NCI-H1930 (cell line): Measurements from ENCODE around the gene CASK.

Experiments used
- DNase-seq, 2 experiments: peaks; one replicate each; lab custom pipeline; 2025; lab: John Stamatoyannopoulos, UW

The CASK gene, protein sequence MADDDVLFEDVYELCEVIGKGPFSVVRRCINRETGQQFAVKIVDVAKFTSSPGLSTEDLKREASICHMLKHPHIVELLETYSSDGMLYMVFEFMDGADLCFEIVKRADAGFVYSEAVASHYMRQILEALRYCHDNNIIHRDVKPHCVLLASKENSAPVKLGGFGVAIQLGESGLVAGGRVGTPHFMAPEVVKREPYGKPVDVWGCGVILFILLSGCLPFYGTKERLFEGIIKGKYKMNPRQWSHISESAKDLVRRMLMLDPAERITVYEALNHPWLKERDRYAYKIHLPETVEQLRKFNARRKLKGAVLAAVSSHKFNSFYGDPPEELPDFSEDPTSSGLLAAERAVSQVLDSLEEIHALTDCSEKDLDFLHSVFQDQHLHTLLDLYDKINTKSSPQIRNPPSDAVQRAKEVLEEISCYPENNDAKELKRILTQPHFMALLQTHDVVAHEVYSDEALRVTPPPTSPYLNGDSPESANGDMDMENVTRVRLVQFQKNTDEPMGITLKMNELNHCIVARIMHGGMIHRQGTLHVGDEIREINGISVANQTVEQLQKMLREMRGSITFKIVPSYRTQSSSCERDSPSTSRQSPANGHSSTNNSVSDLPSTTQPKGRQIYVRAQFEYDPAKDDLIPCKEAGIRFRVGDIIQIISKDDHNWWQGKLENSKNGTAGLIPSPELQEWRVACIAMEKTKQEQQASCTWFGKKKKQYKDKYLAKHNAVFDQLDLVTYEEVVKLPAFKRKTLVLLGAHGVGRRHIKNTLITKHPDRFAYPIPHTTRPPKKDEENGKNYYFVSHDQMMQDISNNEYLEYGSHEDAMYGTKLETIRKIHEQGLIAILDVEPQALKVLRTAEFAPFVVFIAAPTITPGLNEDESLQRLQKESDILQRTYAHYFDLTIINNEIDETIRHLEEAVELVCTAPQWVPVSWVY

DNA sequence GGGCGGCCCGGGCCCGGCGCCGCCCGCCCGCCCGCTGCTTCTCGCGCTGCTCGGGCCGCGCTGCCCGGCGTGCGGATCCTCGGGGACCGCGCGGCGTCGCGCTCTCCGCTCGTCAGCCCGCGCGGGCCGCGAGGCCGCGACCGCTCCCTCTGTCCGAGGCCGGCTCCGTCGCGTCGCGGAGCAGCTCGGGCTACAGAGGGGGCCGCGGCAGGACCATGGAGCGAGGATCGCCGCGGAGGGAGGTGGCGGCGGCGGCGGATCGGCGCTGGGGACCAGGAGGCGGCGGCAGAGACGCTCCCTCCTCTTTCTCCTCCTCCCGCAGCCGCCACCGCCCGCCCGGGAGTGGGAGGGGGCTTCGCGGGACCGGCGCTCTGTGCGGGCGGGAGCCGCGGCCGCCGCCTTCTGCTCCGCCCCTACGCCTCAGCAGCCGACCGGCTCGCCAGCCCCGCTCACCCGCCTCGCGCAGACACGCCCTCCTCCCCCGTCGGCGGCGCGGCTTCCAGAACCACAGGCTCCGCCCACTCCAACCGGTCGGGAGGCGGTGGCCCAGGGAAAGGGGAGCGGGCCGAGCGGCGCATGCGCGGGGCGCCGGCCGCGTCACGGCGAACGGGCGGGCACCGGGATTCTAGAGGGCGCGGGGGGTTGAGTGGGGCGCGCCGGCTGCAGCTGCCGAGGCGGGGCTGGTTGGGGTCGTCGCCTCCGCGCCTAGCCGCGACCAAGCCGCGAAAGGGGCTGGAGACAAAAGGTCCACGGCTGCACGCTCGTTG is at the start of gene CASK:
TSS of gene CASK (minus strand) at position 344 of the 767 bp plus-strand sequence. CDS start 566 bp downstream, outside the sequence.
- DNase-seq = peak; percentile 81 to 85

DNA sequence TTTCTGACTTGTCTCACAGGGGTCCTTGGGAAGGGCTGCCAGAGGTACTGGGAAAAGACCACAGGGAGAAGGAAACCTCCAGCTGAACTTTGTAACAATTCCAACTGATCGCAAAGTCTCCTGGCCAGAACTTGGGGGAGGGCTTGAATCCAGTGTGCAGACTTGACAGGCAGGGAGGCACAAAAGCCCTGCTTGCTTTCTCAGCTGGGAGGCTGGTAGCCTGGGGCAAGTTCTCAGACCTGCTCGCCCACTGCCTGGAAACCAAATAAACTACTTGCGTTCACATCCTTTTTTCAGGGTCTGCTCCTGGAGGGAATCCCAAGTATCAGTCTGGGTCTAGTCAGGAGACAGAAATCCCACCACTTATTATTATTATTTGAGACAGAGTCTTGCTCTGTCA is 48.0 kb upstream of the CASK start:
- DNase-seq = no peak

DNA sequence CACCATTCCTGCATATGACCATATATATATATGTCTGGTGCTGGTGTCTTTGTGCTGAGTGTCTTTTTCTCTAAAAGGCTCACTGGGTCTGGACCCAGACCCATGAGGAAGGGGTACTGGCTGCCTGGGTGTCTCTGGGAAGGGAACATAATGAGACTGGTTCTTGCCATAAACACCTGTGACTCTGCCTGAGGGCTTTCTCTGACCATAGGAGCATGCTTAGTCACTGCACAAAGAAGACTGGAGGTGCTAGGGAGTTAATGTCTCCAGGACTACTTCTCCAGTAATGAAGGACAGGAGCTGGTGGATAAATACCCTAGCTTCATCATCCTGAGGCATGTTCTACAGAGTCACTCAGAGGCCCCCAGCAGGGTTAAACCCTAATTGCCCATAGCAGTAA is 47.1 kb upstream of the CASK start:
- no peak for DNase-seq

DNA sequence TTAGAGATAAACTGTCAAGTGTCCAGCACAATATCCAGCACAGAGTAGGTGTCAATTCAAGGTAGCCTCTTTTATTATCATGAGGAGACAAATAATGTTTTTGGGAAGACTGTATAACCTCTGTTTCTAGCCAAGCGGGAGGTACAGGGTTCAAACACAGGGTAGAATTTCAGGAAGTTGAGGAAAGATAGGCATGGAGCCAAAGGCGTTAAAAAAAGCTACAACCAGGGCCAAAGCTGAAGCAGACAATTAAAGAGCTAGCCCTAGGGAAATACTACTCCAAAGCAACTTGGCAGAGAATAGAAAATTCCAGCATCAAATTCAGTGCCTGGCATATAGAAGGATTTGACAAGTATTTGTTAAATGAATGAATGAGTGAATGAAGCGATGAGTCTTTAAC is 40.0 kb upstream of the CASK start:
- DNase-seq = no peak

DNA sequence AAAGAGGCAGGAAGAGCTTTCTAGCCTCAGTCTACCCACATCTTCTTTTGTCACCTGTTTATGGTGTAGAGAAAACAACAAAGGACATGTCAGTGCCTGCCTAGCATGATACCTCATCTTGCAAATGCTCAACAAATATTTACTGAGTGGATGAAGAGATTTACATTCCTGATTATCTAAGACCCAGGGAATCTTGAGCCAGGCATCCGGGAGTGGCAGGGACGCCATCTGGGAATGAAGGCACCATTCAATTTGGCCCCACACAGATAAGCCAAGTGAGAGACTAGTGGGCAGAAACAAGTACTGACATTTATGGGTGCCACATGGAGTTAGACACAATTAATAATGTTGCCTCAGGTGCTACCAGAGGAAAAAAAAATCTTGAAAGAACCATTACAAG is 36.8 kb upstream of the CASK start:
- no peak for DNase-seq

DNA sequence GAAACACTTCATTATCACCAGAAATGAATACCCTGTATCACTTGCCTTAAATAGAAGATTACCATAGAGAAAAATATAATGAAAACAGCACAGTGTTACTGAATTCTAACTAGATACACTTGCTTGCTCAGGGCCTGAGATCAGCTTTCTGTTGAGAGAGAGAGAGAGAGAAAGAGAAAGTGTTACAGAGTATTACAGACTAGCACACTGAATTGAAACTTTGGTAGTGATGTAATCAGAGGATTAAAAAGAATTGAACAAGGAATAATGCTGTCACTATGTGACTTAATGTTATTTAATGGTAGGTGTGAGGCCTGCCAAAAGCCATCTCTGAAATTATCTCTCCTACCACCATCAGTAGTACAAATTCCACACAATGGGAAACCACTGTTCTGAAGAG is 35.5 kb upstream of the CASK start:
- DNase-seq = no peak

DNA sequence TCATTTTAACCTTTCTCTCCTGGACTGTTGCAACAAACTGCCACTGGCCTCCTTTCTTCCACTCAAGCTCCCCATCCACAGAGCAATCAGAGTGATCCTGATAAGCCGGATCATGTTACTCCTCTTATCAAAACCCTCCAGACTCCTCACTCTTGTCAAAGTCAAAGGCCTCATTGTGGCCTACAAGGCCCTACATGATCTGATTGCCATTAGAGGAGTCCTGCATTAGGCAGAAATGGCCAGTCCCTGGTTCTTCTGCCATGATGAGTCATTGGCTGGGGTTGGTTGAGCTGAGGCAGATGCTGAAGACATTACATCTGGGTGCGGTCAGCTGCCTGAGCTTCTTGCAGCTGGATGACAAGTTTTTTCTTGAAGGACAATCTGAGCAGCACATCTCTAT is 32.7 kb upstream of the CASK start:
- no peak for DNase-seq

DNA sequence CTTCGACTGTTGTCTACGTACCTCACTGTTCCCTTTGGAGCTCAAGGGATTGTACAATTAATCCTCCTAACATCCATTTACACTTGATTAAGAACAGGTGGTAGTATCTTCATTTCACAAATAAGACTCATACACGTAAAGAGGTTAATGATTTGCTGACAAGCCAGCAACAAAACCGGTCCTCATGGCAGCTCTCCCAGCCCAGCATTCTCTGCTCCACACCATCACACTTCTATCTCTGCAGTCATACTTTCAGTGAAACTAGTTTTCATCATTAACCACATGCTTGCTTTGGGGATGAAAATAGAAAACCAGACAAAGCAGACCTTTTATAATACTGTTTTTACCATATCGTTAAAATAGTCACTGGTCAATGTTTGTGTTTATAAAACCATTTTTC is 28.7 kb upstream of the CASK start:
- DNase-seq = no peak

DNA sequence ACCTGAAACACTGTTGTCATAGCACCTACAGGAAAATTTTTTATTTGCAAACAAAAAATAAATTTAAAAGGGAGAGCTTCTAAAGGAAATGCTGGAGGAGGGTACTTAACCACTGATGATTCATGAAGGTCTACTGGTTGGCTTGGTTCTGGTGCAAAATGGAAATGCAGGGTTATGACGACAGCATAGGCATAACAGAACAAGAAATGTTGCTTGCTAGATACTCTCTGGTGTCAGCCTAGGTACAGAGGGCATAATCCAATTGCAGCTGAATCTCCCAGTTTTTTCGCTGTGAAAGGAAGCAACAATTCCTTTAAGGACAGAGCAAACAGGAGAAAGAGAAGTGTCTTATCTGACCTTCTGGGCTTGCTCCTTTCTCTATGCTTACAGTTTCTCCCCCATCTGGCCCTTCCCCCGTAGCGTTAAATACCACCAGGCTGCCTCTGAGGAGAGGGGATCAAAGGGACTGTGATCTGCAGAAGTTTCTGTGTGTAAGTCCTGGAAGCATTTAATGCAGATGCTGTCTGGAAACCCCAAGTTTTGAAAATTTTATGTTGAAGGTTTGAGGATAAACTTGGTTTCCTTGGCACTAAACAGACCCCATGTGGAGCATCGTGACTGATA is 23.7 kb upstream of the CASK start:
- no peak for DNase-seq

DNA sequence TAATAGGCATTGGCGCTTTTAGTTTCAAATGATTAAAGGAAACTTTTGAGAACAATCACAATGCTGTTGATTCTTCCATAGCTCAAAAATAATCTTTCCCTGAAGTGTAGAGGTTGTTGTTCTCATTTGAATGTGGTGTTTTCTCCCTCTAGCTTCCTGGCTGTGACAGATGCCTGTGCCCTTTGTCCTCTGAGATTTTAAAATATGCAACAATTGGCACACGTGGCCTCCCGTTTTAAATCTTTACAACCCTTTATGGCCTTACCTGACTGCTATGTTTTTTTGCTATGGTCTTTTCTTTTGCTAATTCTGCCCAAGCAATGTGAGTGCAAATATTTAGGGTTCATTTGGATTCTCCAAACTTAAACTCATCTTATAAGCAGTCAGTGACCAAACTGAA is 22.9 kb upstream of the CASK start:
- DNase-seq = no peak

DNA sequence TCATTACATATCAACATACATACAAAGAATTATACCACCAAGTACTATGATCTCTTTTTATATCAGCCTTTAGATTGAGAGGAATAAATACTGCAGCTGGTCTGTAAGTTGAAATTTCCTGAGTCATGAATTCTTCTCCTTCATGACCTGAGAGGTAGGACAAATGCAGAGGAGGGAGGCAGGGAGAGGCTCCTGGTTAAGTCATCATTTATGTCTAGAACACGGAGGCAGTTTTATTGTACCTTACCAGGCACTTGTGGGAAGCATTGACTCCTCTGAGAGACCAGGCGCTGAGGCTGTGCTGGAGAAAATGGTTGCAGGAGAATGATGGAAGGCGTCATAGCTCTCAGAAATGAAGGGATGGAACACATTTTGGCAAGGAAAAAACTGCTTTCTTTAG is 12.5 kb upstream of the CASK start:
- no peak for DNase-seq

DNA sequence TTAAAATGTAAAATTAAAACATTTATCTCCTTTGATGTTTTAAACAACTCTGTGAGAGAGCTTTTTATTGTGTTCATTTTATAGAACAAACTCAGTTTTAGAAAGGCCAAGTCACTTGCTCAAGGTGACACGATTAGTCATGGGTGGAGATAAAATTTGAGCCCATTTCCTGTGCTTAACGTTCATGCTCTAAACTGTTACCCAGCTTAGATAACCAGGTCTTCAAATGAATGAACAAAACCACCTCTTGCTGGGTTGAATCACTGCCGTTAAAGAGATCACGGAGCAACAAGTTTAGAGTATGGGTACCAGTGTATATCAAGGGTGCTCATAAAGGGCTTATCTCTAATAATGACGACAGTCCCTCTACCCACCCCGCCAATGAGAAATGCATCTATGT is 10.2 kb upstream of the CASK start:
- no peak for DNase-seq

DNA sequence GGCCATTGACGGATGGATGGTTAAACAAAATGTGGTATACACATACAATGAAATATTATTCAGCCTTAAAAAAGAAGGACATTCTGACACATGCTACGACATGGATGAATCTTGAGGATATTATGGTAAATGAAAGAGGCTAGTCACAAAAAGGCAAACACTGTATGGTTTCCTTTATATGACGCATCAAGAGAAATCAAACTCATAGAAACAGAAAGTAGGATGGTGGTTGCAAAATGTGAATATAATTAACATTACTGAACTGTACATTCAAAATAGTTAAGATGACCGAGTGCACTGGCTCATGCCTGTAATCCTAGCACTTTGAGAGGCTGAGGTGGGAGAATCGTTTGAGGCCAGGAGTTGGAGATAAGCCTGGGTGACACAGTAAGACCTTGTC is 9.5 kb upstream of the CASK start:
- no peak for DNase-seq

DNA sequence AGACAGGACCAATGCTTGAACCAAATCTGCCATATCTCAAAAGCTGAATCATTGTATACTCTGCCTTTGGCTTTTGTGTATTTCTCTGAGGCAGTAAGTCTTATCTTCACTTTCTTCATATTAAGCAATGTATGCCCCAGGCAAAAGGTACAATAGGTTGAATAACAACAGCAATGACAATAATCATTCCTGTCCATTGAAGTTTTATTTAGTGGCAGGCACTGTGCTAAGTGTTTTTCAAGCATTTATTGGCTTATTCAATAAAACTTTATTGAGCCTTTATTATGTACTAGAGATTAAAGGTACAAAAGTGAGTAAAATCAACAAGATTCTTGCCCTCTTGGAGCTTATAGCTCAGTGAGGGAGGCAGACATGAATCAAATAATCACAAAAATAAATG is 8.2 kb upstream of the CASK start:
- no peak for DNase-seq

DNA sequence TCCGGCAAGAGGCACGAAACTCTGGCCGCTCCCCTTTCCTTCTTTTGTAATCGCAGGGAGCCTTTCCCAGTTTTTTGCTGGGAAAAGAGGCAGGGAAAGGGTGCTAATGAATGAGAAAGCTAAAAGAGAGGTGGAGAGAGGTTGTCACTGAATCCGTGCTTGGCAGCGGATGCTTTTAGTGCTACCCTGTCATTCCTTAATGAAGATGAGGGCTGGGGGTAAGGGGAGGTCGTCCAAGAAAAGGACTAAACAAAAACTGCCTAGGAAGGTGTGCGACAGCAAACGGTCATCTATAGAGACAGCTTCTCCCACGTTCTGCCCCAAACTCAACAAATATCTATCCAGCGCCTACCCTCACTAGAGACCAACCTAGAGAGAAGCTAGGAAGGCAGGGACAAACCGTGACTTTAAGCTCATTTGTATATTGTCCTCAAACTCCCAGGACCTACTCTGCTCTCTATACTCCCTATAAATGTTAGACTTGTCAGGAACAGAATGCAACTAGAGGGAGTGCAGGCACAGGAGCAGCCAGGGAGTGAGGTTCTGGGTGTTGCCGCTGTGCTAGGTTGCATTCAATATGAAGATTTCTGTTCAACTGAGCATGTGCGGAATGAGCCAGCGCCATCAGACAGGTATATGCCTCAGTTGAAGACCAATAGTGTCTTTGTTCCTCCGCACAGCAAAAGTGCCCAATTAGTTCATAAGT is 777 bp upstream of the CASK start:
- DNase-seq = peak in 1 of 2 experiments; percentile 13

DNA sequence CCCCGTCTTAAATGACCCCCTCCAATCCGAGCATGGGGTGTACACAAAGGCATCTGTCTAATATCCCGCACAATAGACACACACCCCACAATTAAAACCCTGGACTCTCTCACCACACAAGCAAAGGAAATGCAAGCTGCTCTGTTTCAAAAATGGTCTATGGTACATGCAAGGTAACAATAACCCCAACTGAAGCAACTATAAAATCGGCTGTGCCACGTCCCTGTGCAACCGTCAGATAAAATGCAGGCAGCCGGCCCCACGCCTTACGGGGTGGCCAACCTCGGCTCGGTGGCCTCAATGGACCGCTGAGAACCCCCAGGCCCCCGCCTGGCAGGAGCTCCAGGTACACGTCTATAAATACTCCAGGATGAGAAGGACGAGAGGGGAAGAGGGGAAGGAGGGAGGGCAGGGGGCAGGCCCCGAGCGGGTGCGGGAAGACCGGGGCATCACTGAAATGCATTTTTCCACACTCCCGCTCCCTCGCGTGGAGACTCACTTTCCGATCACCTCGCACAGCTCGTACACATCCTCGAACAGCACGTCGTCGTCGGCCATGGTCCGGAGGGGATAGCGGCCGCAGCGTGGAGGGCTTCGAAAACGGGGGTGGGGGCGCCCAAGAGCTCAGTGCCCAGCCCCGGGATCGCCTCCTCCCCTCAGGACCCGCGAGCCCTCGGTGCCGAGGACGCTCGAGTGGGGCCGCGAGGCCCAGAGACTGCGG is 763 bp downstream of the CASK start:
- DNase-seq = peak in 1 of 2 experiments; percentile 2

DNA sequence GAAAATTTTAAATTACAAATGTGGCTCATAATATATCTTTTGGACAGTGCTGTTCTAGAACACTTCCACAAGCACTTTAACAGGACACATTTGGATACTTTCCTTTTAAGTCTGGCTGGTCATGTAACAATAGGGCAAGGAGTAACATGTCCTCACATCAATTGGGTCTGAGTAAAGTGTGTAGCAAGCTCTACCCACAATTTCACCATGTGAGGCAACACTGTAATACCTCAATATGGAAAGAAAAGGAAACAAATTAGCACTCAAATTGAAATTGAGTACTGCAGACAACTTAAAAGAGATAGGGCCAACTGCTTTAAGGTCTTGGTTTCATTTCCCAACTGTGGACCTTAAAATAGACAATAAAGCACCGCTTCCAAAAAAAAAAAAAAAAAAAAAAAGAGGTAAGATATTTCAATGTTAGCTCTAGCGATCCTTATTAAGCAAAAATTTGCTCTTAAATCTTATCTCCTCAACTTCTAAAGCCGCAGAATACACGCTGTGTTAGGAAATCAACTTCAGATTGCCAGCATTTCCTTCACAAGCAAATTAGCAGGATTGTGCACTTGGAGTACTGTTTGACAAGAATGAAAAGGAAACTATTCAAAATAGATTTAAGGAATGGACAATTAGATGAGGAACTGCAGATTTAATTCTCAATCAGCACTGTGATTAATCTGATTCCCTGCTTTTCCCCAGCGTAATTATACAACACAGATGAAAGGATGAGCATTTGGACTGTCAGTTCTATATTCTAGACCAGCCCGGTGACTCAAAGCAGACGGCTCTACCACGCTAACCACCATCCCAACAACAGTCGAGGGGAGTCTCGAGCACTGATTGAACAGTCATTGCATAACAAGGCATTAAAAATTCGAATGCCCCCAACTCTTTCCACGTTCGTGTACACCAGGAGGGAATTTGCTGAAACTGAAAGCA is 1.6 kb downstream of the CASK start:
- DNase-seq = no peak

DNA sequence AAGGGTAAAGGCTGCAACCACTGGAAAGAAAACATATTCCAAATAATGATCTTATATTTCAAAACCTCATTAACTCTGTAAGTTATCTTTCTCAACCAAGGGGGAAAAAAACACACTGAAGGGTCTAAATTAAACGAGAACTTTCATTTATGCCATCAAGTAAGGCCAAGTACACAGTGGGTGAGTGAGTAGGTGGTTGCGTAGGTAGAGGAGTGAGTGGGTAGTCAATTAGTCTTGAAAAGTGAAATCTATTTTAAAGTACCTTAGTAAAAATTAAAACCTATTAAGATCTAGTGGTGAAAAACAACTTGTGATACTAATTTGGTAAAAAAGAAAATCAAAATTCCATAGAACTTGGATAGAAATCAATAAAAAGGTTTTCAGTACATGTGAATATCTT is 3.5 kb downstream of the CASK start:
- no peak for DNase-seq

DNA sequence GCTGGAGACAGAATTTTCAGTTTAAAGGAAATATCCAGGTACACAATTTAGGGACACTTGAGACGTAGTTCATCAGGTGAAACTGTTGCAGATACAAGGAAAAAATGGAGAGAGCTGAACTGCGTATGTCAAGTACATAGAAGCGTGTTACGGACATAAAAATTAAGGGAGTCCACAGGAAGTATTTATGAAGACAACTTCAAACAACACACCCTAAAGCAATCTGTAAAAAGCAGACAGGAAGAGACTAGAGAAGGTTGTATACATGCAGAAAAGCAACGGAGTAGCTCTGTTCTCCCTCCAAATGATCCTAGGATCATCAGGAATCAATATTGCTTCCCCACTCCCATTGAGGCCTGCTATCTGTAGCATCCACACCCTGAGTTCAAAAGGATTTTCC is 5.8 kb downstream of the CASK start:
- DNase-seq = no peak
